ENCODE data around the gene ABL1. TPM values are rescaled to one million over a fixed set of nuclear protein-coding genes. Genes with fewer than 3 reads are reported as not detected.

ABL1 gene
- total and polyA plus RNA-seq, 2 of the 13 experiments (the other 11 are each of a cell fraction or from before 2014, with no cell fraction given) = 10.8 to 20.4 TPM

DNA sequence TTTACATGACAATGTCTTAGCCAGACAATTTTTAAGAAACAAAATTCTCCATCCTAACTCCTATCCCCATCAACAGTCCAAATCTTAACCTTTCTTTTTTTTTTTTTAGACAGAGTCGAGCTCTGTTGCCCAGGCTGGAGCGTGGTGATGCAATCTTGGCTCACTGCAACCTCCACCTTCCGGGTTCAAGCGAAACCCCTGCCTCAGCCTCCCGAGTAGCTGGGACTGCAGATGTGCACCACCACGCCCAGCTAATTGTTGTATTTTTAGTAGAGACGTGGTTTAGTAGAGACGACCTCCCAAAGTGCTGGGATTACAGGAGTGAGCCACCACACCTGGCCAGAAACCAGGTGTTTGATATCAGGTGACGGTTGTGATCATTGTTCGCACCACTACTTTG is 10.2 kb downstream of the ABL1 start:
- Histone ChIP-seq H2AFZ (ENCODE audit: low read length) (no peak overlapping the region), H3K9me3 (ENCODE audit: low read length) (no peaks in the 10 kb centered on the region), H3K4me1 (ENCODE audit: insufficient read depth, low read length) (peaks cover 25% of the 10 kb centered on the region), H3K27ac (ENCODE audit: extremely low read length, insufficient read depth, low read length) (no peak overlapping the region), H3K9ac (ENCODE audit: insufficient read depth, low read depth, low read length) (no peak overlapping the region), H4K20me1 (ENCODE audit: insufficient read depth, low read length) (peaks cover 9% of the 10 kb centered on the region), H3K79me2 (ENCODE audit: insufficient read depth, low read length) (peaks cover 77% of the 10 kb centered on the region), H3K27me3 (ENCODE audit: control insufficient read depth in 1 of 2, insufficient read depth in 2 of 2, low read length in 2 of 2) (no peaks in the 10 kb centered on the region), H3K36me3 (replicated peaks in 1 of 2; ENCODE audit: control insufficient read depth in 1 of 2, insufficient read depth in 2 of 2, low read length in 2 of 2) (0 out of 5 replicates have a peak, but pooled peaks cover 0 to 4% of the 10 kb centered on the region in 2 experiments), H3K4me3 (replicated peaks in 1 of 3; ENCODE audit: insufficient read depth in 1 of 3, low read depth in 2 of 3, low read length in 3 of 3) (no peak overlapping the region), H3K4me2 (ENCODE audit: low read depth, low read length) (no peak overlapping the region)
- ATAC-seq (no peak), DNase-seq (ENCODE audit: low spot score) (no peak), FAIRE-seq (no peak)
- BruUV-seq (replicated peaks) = no TSS peak
- WGBS (ENCODE audit: low lambda C conversion rate) = 97% methylated on average over 10 of the region's 10 CpGs
- in situ Hi-C loops (cut with HindIII; ENCODE audit: extremely low pct_ligation_motif_present, low pct_unique_long_range_greater_than_20kb) (no loop called here), intact Hi-C loops (cut with micrococcal nuclease; ENCODE audit: unreplicated experiment) (no loop called here)
- ChIA-PET CTCF (ENCODE audit: low intra/inter-chr PET ratio, low total read pairs) (no interaction called here), POLR2A (interaction anchor here (0.9 kb wide), 1 partner anchor 8 kb away, joined by 3 read pairs; no protein-coding TSS in a partner anchor)
- TF ChIP-seq PAWR (CRISPR knock-in tag; IDR thresholded peaks at IDR 0.05; ENCODE audit: borderline replicate concordance) (no peak), ZNF773 (CRISPR knock-in tag; IDR thresholded peaks at IDR 0.05; ENCODE audit: borderline replicate concordance) (no peak), ZNF510 (CRISPR knock-in tag; IDR thresholded peaks at IDR 0.05; ENCODE audit: low read depth) (no peak), ZIK1 (CRISPR knock-in tag; IDR thresholded peaks at IDR 0.05; ENCODE audit: borderline replicate concordance, low read depth) (no peak), NFE2 (CRISPR knock-in tag; IDR thresholded peaks at IDR 0.05) (no peak), HMG20A (CRISPR knock-in tag; IDR thresholded peaks at IDR 0.05; ENCODE audit: borderline replicate concordance) (no peak), SCMH1 (CRISPR knock-in tag; IDR thresholded peaks at IDR 0.05; ENCODE audit: borderline replicate concordance) (no peak), SATB2 (CRISPR knock-in tag; IDR thresholded peaks at IDR 0.05) (no peak), ZNF484 (CRISPR knock-in tag; IDR thresholded peaks at IDR 0.05; ENCODE audit: borderline replicate concordance, low read depth) (no peak)
- TF ChIP-seq, protein P1, sequence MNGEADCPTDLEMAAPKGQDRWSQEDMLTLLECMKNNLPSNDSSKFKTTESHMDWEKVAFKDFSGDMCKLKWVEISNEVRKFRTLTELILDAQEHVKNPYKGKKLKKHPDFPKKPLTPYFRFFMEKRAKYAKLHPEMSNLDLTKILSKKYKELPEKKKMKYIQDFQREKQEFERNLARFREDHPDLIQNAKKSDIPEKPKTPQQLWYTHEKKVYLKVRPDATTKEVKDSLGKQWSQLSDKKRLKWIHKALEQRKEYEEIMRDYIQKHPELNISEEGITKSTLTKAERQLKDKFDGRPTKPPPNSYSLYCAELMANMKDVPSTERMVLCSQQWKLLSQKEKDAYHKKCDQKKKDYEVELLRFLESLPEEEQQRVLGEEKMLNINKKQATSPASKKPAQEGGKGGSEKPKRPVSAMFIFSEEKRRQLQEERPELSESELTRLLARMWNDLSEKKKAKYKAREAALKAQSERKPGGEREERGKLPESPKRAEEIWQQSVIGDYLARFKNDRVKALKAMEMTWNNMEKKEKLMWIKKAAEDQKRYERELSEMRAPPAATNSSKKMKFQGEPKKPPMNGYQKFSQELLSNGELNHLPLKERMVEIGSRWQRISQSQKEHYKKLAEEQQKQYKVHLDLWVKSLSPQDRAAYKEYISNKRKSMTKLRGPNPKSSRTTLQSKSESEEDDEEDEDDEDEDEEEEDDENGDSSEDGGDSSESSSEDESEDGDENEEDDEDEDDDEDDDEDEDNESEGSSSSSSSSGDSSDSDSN (CRISPR knock-in tag; IDR thresholded peaks at IDR 0.05) = no peak
- TF ChIP-seq, protein P2, sequence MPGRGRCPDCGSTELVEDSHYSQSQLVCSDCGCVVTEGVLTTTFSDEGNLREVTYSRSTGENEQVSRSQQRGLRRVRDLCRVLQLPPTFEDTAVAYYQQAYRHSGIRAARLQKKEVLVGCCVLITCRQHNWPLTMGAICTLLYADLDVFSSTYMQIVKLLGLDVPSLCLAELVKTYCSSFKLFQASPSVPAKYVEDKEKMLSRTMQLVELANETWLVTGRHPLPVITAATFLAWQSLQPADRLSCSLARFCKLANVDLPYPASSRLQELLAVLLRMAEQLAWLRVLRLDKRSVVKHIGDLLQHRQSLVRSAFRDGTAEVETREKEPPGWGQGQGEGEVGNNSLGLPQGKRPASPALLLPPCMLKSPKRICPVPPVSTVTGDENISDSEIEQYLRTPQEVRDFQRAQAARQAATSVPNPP (CRISPR knock-in tag; IDR thresholded peaks at IDR 0.05) = no peak

All from HepG2 (cell line).